Activated CD8-positive, alpha-beta memory T cell treated with anti-CD3 and anti-CD28 coated beads for 36 hours (primary cell): ENCODE measurements around the gene POU2AF3. TPM values are rescaled to one million over a fixed set of nuclear protein-coding genes. Genes with fewer than 3 reads are reported as not detected.
"Not testable (repeated sequence)": the region's sequence is repeated elsewhere in the genome, so short reads cannot be mapped to it uniquely, and the experiment has no call there.

Source experiments
- CTCF ChIA-PET: fragments of 350-600 bp; sonication (Branson Sonifier 250); formaldehyde crosslinking; loops from one replicate; lab custom pipeline; 2021; ENCODE audit warnings: antibody characterized with exemption; lab: Charles Lee
- POLR2A ChIA-PET: fragments of 350-600 bp; sonication (Branson Sonifier 250); formaldehyde crosslinking; loops from one replicate; lab custom pipeline; 2021; ENCODE audit warnings: antibody characterized with exemption; lab: Charles Lee
- total RNA-seq, 2 experiments: library from RNA; stranded (reverse); gene quantifications; one replicate each; pipeline ENCODE4 v1.2.3, GENCODE V29; 2021

POU2AF3 gene
- total RNA-seq, 2 experiments from 2014 or later, result not detected

DNA sequence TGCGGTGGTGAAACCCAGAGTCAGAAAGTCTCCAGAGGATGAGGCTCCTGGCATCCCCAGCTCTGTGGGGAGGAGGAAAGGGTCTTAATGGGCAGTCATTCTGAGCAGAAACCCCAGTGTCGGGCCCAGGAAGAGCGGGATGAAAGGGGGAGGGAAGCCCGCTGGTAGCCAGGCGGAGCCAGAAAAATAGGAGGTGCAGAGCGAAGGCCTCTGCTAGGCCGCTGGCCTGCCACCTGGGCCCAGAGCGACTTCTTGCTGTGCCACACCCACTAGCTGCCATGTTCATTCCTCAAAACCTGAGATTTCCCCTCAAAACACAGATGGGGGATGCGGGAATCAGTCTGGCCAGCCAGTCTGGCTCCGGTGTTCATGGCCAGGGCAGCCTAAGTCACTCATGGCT, 650 bp upstream of the POU2AF3 start:
- CTCF ChIA-PET, result no interaction called here
- POLR2A ChIA-PET, result no interaction called here

DNA sequence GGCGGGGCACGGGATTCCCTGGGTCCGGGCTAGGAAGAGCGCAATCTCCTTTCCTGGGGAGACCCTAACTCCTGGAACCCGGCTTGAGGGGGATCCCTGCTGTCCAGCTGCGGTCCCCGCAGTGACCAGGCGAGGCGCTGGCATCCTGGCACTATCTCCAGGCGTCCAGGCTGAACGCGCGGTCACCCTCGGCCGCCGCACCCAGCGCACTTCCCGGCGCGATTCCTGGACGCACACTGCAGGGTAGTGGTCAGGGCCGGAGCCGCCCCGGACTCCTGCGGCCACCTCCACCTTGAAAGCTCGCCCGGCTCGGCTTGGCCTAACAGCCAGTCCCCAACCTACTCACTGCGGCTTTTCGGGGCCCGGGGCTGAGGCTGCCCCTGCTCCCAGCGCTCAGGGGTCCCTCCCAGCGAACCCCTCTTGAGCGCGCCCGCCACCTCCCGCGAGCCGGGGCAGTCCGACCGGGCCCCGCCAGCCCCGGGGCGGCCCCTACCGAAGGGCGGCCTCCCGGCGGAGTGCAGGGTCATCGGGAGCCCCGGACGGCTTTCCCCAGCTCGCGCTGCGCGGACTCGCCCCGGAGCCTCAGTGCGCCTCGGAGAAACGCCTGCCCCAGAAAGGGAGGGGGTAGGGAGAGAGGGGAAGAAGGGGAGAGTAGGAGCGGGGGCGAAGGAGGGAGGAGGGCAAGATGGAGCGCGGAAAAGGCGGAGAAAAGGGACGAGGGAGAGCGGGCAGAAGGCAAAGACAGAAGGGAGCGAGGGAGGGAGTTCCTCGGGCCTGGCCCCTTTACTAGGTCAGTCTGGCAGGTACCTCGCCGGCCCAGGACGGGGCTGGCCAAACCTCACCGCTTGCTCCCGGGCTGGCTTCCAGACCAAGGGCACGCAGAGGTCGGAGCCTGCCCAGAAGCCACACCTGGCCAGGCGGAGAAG, 1.0 kb downstream of the POU2AF3 start:
- ChIA-PET CTCF (interaction anchor here (1.0 kb wide), 1 partner anchor 130 kb away, joined by 3 read pairs; no protein-coding TSS in a partner anchor), POLR2A (no interaction called here)

DNA sequence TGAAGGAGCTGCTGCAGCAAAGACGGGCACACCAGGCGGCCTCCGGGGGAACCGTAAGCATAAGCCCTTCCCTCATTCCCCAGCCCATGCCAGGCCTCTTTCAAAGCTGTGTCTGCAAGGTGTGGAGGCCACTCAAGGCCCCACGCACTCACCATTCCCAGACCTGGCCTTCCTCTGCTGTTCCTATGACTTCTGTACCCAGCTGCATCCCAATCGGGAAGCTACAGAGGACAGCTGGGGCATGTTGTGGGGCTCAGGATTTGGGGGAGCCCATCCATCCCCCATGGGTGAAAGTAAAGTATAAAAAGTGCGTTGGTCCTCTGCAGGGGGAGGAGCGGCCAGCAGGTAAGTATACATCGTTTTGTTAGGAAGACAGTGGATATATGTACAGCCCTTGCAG, 2.2 kb downstream of the POU2AF3 start:
- ChIA-PET POLR2A (no interaction called here), CTCF (no interaction called here)

DNA sequence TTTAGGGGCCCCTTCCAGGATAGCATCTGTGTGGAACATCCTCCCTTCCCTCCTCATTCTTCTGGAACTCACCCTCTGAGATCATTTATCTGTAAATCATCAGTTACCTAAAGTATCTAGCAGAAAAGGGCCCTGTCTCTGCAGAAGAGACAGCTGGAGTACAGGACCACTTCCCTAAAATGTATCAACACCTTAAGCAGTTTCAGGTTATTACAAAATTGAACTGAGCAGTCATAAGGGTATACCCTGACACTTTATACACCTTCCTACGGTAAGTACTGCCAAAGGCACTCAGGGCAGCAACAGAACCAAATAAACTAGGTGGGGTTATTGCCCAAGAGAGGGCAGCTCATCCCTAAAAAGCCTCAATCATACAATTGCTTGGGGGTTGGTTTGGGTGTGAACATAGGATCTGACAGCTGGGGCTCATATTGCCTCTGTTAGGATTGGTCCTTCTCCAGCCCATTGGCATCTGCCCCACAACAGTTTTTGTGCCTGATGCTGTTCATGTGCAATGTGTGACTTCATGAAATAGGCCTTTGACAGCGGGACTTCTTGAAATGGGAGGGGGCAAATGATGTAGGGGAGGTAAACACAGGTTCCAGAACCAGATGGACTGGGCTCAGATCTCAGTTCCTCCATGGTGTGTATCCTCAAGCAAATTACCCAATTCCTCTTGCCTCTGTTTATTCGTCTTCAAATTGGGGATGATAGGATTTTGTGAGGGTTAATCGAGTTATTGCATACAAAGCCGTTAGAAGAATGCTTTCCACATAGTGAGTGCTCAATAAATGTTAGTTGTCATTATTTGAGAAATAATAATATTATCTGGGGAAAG, 2.9 kb downstream of the POU2AF3 start:
- CTCF ChIA-PET, result no interaction called here
- POLR2A ChIA-PET, result no interaction called here

DNA sequence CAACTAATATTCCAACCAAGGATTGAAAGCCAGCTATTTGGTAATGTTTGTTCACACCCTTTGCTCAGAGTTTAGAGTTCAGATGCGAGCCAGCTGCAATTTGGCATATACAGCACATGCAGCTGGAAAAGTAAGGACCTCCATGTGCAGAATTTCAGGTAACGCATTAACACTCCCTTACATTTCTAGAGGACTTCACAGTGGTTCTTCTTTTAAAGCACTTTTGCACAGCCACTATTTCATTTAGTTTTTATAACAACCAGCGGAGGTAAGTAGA, 3.4 kb downstream of the POU2AF3 start:
- CTCF ChIA-PET, result no interaction called here
- POLR2A ChIA-PET, result no interaction called here

DNA sequence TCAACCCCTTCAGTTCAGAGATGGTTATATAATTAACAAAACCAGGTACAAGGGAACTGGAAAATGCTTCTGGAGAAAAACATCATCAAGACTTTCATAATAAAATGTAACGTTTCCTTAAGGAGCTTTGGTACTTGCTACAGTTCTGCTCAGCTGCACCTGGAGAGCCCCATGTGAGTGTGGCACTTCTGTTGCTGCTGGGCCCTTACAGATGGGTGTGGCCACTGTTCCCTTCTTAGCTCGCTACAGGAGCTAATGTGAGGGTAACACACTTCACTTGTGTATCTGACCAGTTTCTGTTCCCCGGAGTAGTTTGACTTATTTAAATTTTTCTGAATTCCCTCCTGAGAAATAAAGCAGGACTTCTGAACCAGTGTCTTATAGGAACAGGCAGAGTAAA, 4.0 kb downstream of the POU2AF3 start:
- ChIA-PET POLR2A (no interaction called here), CTCF (no interaction called here)

DNA sequence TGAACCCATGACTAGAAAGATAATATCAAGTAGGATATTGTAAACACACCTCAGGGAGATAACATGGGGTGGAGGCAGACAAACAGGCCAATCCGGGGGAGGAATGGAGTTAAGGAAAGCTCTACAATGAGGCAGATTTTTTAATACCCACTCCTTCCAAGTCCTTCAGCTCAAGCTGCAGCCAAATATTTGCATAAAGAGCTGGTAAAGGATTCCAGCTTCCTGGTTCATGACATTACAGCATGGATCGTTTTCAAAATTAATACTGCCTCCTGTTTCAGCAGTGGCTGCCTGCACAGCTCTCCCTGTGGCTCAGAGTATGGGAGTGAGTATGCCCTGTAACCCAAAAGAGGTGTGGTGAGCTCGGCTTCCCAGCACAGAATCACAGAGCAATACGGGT, 5.1 kb downstream of the POU2AF3 start:
- CTCF ChIA-PET, result no interaction called here
- POLR2A ChIA-PET, result no interaction called here

DNA sequence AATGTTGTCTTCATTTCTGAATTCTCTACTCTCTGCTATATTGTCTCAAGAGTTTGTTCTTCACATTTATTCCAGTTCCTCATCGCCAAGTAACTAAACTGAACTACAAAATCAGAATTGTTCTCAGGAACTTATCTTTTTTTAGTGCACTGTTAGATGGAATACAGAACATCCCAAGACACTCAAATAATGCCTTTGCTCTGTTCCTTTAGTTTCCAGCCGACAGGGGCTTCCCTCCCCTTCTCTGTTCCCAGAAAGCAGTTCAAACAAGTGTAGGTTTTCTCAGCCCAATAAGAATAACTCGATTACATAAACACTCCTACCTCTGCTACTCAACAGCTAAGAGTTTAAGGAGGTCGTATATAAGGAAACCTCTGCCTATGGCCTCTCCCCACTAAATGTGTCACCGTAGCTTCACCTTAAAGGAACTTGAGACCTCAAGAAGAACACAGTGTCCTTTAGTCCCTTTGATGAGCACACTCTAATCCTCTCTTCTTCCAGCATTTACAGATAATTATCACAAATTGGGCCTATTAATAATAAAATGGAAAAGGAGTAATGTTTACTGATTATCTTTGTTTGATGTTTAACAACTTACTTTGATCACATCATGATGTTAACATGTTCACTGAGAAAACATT, 6.9 kb downstream of the POU2AF3 start:
- POLR2A ChIA-PET, result no interaction called here
- CTCF ChIA-PET, result no interaction called here

DNA sequence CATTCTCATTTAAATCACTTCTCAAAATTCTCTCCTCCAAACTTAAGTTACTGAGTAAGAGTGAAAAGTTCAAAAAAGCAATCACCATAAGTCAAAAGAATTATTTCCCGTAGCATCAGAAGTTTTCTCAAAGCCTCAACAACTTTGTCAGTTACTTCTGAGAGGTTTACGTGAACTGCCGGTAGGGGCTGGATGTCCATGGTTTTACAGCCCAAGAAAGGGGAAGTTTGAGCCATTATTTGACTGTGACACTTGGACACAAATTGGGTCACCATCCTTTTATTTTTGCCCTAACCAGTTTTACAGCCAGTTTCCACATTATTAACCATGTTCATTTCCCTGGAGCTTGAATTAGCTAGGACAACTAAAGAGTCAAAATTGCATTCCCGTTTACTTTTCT, 7.5 kb downstream of the POU2AF3 start:
- ChIA-PET POLR2A (no interaction called here), CTCF (no interaction called here)

DNA sequence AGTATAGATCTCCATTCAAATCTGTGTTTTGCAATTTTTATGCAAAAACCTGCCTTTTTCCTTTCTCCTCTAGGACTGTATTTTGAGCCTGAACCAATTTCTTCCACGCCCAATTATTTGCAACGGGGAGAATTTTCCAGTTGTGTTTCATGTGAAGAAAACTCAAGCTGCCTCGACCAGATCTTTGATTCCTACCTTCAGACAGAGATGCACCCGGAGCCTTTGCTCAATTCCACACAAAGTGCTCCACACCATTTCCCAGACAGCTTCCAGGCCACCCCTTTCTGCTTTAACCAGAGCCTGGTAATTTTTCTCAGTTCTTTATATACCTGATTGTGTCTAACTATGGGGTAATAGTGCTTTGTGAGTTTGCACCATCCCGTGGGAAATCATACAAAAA, 8.0 kb downstream of the POU2AF3 start:
- CTCF ChIA-PET, result no interaction called here

DNA sequence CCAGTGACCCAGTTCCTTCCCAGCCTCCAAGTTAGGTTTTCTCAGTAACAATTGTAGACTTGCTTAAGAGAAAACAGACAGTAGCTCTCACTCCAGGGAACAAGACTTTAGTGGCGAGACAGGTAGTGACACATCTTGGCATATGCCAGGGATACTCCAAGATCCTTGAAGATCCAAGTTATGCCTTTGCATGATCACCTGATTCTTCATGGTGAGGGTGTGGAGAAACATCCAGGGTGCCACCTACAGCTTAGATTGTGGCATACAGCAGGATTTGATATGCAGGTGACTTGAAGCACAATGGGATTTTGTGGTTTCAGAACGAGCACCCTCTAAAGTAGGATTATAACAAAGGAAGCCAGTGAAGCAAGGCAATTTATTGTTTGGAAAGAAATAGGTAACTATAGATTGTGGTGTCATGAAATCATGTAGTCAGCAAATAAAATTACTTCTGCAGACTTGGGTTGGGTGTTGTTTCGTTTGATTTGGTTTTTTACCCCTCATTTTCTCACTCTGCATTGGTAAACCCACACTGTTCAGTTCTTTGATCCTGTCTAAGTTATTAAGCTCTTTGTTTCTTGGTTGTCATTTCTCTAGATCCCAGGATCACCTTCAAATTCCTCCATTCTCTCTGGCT, 9.2 kb downstream of the POU2AF3 start:
- POLR2A ChIA-PET, result no interaction called here
- CTCF ChIA-PET, result no interaction called here

More for the DNA sequence above, 8.0 kb downstream of the POU2AF3 start:
- POLR2A ChIA-PET, result no interaction called here

DNA sequence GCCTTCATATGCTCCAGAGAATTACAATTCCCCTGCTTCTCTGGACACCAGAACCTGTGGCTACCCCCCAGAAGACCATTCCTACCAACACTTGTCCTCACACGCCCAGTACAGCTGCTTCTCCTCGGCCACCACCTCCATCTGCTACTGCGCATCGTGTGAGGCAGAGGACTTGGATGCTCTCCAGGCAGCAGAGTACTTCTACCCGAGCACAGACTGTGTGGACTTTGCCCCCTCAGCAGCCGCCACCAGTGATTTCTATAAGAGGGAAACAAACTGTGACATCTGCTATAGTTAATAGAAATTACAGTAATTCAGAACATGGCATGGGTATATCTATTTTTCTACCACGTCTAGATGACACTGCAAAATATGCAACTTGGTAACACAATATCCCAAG, 9.8 kb downstream of the POU2AF3 start:
- CTCF ChIA-PET, result no interaction called here
- POLR2A ChIA-PET, result no interaction called here

DNA sequence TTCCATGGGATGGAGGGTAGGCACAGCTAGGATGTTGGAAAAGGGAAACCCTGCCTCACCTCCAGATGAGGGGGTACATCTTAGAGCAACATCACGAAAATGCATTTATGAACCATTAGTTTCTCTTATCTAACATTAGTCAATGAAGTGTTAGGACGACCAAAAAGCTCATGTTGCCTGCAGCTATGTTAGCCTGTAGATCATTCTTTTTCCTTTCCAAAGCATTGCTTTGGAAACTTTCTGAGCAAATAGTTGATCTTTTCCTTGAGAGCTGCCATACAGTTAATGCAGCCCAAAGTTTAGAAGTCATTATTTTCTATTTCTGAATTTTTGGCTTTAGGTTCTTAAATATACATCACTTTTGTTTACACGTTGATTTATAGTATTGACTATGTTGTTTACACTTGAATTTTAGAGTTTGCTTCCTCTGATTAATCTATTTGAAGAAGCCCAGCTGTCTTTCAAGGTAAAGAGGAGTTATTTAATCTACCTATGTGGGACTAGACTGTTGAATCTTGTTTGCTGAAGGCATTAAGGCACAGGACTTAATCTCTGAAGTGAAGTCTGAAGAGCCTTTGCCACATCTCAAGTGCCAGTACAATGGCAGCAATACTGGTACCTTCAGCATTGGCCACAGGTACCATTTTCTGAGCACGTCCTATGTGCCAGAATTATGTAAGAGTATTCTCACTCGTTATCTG, 11.0 kb downstream of the POU2AF3 start:
- CTCF ChIA-PET, result interaction anchor here (1.0 kb wide), 1 partner anchor 137 kb away, joined by 3 read pairs; no protein-coding TSS in a partner anchor
- POLR2A ChIA-PET, result no interaction called here

DNA sequence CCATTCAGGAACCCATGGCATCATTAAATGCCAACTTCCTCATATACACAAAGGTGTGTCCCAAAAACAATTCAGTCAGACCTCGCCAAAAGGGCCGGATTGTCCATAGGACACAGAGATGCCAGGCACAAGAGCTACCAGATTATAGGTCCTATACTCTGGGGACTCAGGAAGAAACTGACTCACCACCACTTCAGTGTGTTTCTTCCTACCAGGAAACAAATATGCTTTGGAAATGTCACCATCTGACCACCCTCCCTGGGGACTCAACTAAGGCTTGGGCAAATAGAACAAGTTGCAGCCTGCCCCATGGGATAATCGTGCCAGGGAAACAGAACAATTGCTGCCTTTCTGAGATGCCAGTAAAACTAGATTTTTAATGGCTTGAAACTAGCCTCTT, 11.7 kb downstream of the POU2AF3 start:
- CTCF ChIA-PET, result no interaction called here
- POLR2A ChIA-PET, result no interaction called here

DNA sequence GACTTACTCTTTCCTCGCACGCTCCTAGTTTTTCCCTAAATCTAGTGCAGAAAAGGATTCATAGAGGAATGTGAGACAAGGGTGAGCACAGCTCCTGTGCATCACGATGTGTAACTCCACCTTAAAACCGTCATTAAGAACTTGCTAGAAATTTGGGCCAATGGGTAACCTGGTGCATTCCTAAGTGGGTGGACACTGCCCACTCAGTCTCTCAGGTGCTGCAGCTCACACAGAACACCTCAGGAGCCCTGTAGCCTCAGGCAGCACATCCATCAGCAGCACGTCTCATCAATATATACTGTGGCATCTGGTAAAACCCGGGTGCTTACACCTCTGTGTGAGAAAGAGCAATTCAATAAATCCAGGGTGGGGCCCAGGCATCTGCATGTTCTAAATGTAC, 12.4 kb downstream of the POU2AF3 start:
- CTCF ChIA-PET, result no interaction called here

DNA sequence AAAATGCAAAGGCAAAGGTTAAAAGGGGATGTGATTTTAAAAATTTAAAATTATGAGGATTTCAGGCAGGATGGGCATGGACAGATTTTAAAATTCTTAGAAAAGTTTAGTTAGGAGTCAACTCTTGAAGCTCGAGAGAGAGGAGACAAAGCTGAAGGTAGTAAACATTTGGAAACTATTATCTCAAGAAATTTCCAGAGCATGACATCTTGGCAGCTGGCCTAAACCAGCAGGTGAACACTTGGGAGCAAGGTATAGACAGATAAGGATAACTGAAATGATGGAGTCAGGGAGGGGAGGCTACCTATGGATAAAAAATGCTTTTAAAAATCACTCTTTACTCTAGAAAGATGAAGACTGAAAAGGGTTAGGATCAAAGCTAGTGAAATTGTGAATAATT, 13.7 kb downstream of the POU2AF3 start:
- POLR2A ChIA-PET, result no interaction called here

More for the DNA sequence above, 12.4 kb downstream of the POU2AF3 start:
- POLR2A ChIA-PET, result no interaction called here

DNA sequence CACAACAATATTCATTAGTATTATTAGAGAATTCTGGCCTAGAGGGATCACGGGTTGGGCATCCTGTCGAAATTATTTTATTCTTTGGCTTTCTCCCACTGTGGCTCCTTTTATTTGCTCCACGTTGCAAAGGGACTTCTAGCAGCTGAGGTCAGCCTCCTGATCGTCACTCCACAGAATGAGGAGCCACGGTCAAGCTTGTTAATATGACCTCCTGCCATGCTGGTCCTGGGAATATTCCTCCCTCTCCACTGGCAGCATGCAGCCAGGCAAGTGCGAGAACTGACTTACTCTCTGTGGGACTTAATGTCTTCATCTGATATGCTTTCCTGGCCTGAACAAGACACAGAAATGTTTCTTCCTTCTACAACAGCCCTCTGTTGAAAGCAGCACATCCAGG, 20.9 kb downstream of the POU2AF3 start:
- ChIA-PET POLR2A (no interaction called here), CTCF (no interaction called here)

More for the DNA sequence above, 13.7 kb downstream of the POU2AF3 start:
- CTCF ChIA-PET, result interaction anchor here (0.6 kb wide), 1 partner anchor 1221 kb away, joined by 3 read pairs; no protein-coding TSS in a partner anchor

DNA sequence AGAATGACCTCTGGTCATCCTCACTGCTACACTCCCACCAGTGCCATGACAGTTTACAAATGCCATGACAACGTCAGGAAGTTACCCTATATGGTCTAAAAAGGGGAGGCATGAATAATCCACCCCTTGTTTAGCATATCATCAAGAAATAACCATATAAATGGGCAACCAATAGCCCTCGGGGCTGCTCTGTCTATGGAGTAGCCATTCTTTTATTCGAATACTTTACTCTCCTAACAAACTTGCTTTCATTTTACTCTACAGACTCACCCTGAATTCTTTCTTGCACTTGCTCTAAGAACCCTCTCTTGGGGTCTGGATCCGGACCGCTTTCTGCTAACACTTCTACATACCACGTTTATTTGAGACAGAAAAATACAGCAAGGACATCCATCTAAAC, 21.9 kb downstream of the POU2AF3 start:
- POLR2A ChIA-PET, CTCF ChIA-PET: not testable (repeated sequence)
